Upper lobe of right lung (tissue), 1 donor: ENCODE measurements around the gene TMEM176B. TPM values are rescaled to one million over a fixed set of nuclear protein-coding genes. Genes with fewer than 3 reads are reported as not detected.

Experiments used
- ATAC-seq: fragments of 200-7000 bp; cut with Tn5 transposase; one replicate; pipeline ENCODE4 v1.9.1; 2020; ENCODE audit warnings: mild to moderate bottlenecking, moderate library complexity
- DNase-seq: peaks from one replicate; pipeline ENCODE4 v3.0.0-alpha.2; 2020
- H3K27ac ChIP-seq: fragments of 200-600 bp; one replicate; pipeline ENCODE4 v1.8.0; 2022
- H3K27me3 ChIP-seq: fragments of 200-600 bp; one replicate; pipeline ENCODE4 v1.8.0; 2022; ENCODE audit warnings: mild to moderate bottlenecking
- H3K36me3 ChIP-seq: fragments of 200-600 bp; one replicate; pipeline ENCODE4 v1.8.0; 2022
- H3K4me1 ChIP-seq: fragments of 200-600 bp; one replicate; pipeline ENCODE4 v1.8.0; 2022
- H3K4me3 ChIP-seq: fragments of 200-600 bp; one replicate; pipeline ENCODE4 v1.8.0; 2022; ENCODE audit warnings: mild to moderate bottlenecking
- H3K9me3 ChIP-seq: fragments of 200-600 bp; one replicate; pipeline ENCODE4 v1.8.0; 2022
- intact Hi-C: fragments of 100-400 bp; cut with DNase I; formaldehyde crosslinking; loops from one replicate; pipeline ENCODE4 v1.11.0; 2022
- total RNA-seq: library from RNA; stranded (reverse); fragmentation: NEBNext Ultra II Directional; extraction: Animal tissue kit (Norgen Biotek cat#: 25700); gene quantifications from one replicate; pipeline ENCODE4 v1.2.1, GENCODE V29; 2021
- TF ChIP-seq, protein P1 (sequence below): fragments of 200-600 bp; IDR thresholded peaks from one replicate; pipeline ENCODE4 v1.8.0; 2022; ENCODE audit warnings: antibody characterized with exemption
- donor health status: DM: no; HTN: yes; CAD: no; lungs with severe emphysema.

TMEM176B gene
- total RNA-seq, 1 donor from 2014 or later: 68.2 TPM

DNA sequence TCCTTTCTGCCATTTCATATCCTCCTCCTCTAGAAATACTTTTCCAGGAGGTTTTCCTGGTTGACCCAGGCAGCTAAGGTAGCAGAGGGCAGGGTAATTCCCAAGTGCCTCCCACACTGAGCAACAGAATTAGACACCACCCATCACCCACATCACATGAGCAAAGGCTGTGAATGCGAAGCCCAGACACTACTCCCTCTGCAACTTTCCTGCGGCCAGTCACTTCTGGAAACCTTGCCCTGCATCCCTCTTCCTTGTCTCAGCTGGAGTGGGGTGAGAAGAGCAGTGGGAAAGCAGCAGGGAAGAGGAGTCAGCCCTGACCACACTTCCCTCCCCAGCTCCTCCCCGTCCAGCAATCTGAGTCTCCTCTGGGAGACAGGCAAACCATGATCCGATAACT lies 15.2 kb downstream of the TMEM176B start:
- H3K4me1 ChIP-seq: peaks cover 36% of the 10 kb centered on the region
- H3K27ac ChIP-seq: peak overlapping the region; percentile 2
- ATAC-seq: peak; percentile 46
- TF ChIP-seq, protein P1, sequence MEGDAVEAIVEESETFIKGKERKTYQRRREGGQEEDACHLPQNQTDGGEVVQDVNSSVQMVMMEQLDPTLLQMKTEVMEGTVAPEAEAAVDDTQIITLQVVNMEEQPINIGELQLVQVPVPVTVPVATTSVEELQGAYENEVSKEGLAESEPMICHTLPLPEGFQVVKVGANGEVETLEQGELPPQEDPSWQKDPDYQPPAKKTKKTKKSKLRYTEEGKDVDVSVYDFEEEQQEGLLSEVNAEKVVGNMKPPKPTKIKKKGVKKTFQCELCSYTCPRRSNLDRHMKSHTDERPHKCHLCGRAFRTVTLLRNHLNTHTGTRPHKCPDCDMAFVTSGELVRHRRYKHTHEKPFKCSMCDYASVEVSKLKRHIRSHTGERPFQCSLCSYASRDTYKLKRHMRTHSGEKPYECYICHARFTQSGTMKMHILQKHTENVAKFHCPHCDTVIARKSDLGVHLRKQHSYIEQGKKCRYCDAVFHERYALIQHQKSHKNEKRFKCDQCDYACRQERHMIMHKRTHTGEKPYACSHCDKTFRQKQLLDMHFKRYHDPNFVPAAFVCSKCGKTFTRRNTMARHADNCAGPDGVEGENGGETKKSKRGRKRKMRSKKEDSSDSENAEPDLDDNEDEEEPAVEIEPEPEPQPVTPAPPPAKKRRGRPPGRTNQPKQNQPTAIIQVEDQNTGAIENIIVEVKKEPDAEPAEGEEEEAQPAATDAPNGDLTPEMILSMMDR: no peak
- intact Hi-C loops: loop anchor here (5.0 kb wide), 1 partner anchor 1013 kb away; the partner anchor contains the start of gene ZNF467
- H3K4me3 ChIP-seq: no peak overlapping the region
- no peak for DNase-seq
- no peaks in the 10 kb centered on the region for H3K36me3 ChIP-seq
- H3K9me3 ChIP-seq: no peaks in the 10 kb centered on the region
- no peaks in the 10 kb centered on the region for H3K27me3 ChIP-seq

DNA sequence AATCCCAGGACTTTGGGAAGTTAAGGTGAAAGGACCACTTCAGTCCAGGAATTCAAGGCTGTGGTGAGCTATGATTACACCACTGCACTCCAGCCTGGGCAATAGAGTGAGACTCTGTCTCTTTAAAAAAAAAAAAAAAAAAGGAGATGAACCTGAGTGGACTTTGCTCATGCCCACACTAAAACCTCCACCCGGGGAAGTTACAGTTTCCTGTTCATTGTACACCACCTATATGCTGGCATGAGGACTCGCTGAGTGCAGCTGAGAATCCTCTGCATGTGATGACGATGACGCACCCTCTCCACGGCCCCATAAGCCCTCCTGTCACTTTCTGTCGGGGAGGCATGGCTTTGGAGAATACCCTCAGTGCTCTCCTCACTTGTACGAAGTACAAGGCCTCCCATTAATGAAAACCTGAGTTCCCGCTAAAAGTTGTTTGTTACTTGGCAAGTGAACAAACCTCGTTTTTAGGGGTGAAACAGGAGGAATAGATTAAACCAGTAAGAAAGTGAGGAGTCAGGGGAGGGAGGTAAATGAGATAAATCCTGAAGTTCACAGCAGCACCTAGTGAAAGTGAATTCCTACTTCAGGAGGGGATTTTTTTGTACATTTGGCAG lies 15.9 kb downstream of the TMEM176B start:
- TF ChIP-seq, protein P1: no peak
- ATAC-seq: peak; percentile 52
- DNase-seq: no peak
- intact Hi-C loops: loop anchor here (5.0 kb wide), 1 partner anchor 1012 kb away; the partner anchor contains the start of gene ZNF467
- H3K36me3 ChIP-seq: no peaks in the 10 kb centered on the region
- H3K27me3 ChIP-seq: no peaks in the 10 kb centered on the region
- H3K4me3 ChIP-seq: no peak overlapping the region
- H3K27ac ChIP-seq: no peak overlapping the region
- H3K9me3 ChIP-seq: no peaks in the 10 kb centered on the region
- H3K4me1 ChIP-seq: peaks cover 37% of the 10 kb centered on the region

DNA sequence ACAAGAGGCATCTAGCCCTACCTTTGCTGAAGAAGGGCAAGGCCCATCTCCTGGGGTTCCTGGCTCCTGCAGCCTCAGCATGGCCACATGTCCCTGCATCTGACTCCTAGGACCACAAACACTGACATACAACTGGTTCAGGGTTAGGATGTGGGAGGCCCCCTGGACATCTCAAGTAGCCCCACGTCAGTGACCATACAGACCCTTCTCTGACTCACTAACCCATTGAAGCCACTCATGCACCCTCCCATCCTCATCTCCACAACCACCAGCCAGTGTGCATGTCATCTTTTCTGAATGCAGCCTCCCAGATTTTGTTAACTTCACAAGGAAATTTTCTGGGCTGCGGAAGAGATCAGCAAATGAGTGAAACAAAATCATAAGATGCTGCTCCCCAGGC lies 18.2 kb downstream of the TMEM176B start:
- no peak for ATAC-seq
- Histone ChIP-seq H3K27me3 (no peaks in the 10 kb centered on the region), H3K4me3 (no peak overlapping the region), H3K4me1 (peaks cover 32% of the 10 kb centered on the region), H3K36me3 (no peaks in the 10 kb centered on the region), H3K9me3 (no peaks in the 10 kb centered on the region), H3K27ac (no peak overlapping the region)
- intact Hi-C loops: loop anchor here (5.0 kb wide), 1 partner anchor 1010 kb away; the partner anchor contains the start of gene ZNF467
- DNase-seq: no peak
- TF ChIP-seq, protein P1: no peak

DNA sequence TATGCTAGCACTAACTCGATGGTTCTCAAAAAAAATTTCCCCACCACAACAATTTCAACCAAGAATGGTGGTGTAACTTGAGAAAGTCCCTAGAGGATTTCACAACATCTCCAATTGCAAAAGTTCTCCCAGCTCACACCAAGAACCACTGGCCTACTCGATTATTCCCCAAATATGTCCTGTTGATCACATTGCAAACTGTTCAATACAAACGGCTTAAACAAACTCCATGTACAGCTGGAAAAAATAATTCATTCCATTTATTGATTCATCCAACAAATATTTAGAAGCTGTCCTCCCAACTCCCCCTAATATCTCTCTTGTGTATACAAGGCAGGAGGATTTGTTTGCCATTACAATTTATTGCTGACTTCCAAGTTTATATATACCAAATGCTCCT lies 19.1 kb downstream of the TMEM176B start:
- ATAC-seq (peak; percentile 25), DNase-seq (no peak)
- peaks cover 27% of the 10 kb centered on the region for H3K4me1 ChIP-seq
- intact Hi-C loops: loop anchor here (5.0 kb wide), 1 partner anchor 1009 kb away; the partner anchor contains the start of gene ZNF467
- H3K9me3 ChIP-seq: no peaks in the 10 kb centered on the region
- no peaks in the 10 kb centered on the region for H3K27me3 ChIP-seq
- peak overlapping the region; percentile 12 for H3K27ac ChIP-seq
- TF ChIP-seq, protein P1: no peak
- no peak overlapping the region for H3K4me3 ChIP-seq
- no peaks in the 10 kb centered on the region for H3K36me3 ChIP-seq

DNA sequence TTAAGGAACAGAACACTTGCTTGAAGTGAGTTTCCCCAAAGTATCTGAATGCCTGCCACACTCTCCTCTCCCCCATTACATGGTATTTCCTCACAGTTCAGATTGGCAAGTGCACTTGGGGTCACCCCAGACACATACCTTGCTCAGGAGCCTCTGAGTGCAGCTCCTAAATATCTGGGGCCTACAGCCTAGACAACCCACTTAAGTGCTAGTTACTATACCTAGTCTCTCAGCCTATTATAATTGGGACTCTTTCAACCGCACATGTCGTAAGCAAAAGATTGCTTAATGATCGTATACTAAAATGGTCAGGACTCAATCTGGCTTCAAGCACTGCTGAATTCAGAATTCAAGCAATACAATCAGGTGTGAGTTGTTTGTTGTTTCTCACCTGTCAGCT lies 19.9 kb downstream of the TMEM176B start:
- intact Hi-C loops: loop anchor here (5.0 kb wide), 1 partner anchor 1008 kb away; the partner anchor contains the start of gene ZNF467
- H3K4me1 ChIP-seq: peaks cover 27% of the 10 kb centered on the region
- H3K9me3 ChIP-seq: no peaks in the 10 kb centered on the region
- TF ChIP-seq, protein P1: no peak
- no peak overlapping the region for H3K4me3 ChIP-seq
- DNase-seq (no peak), ATAC-seq (peak; percentile 44)
- H3K27ac ChIP-seq: peak overlapping the region; percentile 12
- no peaks in the 10 kb centered on the region for H3K27me3 ChIP-seq
- H3K36me3 ChIP-seq: no peaks in the 10 kb centered on the region
